IMR-90 (cell line): ENCODE data around the gene FNDC1. TPM values are rescaled to one million over a fixed set of nuclear protein-coding genes. Genes with fewer than 3 reads are reported as not detected.
A peak's percentile ranks its signal among the peaks of the same experiment; 100 is the strongest.

ENCODE experiments used
- ATAC-seq: fragments of 200-7000 bp; cut with Tn5 transposase; 2 replicates; pipeline ENCODE4 v1.9.1; 2020; ENCODE audit warnings: low read depth, mild to moderate bottlenecking, moderate library complexity
- BruUV-seq: library from RNA; stranded (reverse); fragments of 400-500 nt; replicated peaks from 2 replicates; lab custom pipeline; 2021; lab: Mats Ljungman, UMichigan
- CTCF ChIA-PET: fragments of 300-600 bp; formaldehyde crosslinking; extraction: SDS; loops from one replicate; lab custom pipeline; 2021; ENCODE audit warnings: antibody characterized with exemption; lab: Yijun Ruan, JAX
- POLR2A ChIA-PET: fragments of 300-600 bp; sonication (Branson Sonifier 250); formaldehyde crosslinking; loops from one replicate; lab custom pipeline; 2022; ENCODE audit warnings: antibody characterized with exemption; ENCODE audit not compliant: unreplicated experiment; lab: Charles Lee
- DNase-seq: peaks from one replicate; pipeline ENCODE4 v3.0.0; 2013
- H2AFZ ChIP-seq: replicated peaks from 2 replicates; pipeline ENCODE3; 2013; ENCODE audit warnings: low read length, mild to moderate bottlenecking; ENCODE audit not compliant: poor library complexity
- H2AK5ac ChIP-seq: 2 replicates; pipeline ENCODE4 v1.6.1; 2013; ENCODE audit warnings: low read depth, low read length, inconsistent platforms
- H2AK9ac ChIP-seq: replicated peaks from 2 replicates; pipeline ENCODE3; 2013; ENCODE audit warnings: mild to moderate bottlenecking, low read depth, low read length, moderate library complexity; ENCODE audit not compliant: poor library complexity
- H2BK120ac ChIP-seq: 2 replicates; pipeline ENCODE4 v1.6.1; 2013; ENCODE audit warnings: low read depth, low read length, inconsistent platforms
- H2BK15ac ChIP-seq: 3 replicates; pipeline ENCODE4 v1.6.1; 2013; ENCODE audit warnings: low read depth, low read length, inconsistent platforms
- H2BK20ac ChIP-seq: 2 replicates; pipeline ENCODE4 v1.6.1; 2013; ENCODE audit warnings: low read depth, mild to moderate bottlenecking, inconsistent platforms, low read length, moderate library complexity
- H2BK5ac ChIP-seq: 2 replicates; pipeline ENCODE4 v1.6.1; 2013; ENCODE audit warnings: mild to moderate bottlenecking, low read depth, low read length, inconsistent platforms; ENCODE audit not compliant: poor library complexity, severe bottlenecking
- H3K14ac ChIP-seq: replicated peaks from 2 replicates; pipeline ENCODE4 v1.6.1; 2013; ENCODE audit warnings: low read depth, low read length, inconsistent platforms
- H3K18ac ChIP-seq: 2 replicates; pipeline ENCODE4 v1.6.1; 2013; ENCODE audit warnings: low read depth, low read length, control low read depth
- H3K23ac ChIP-seq: 2 replicates; pipeline ENCODE4 v1.6.1; 2013; ENCODE audit warnings: low read depth, low read length, inconsistent platforms
- H3K27ac ChIP-seq: 2 replicates; pipeline ENCODE4 v1.5.1; 2013; ENCODE audit warnings: mild to moderate bottlenecking, control low read depth, low read length; ENCODE audit not compliant: insufficient read depth
- H3K27me3 ChIP-seq: 2 replicates; pipeline ENCODE4 v1.6.1; 2013; ENCODE audit warnings: low read length; ENCODE audit not compliant: control insufficient read depth, insufficient read depth
- H3K36me3 ChIP-seq: 2 replicates; pipeline ENCODE4 v1.6.1; 2013; ENCODE audit warnings: low read length, mixed read lengths; ENCODE audit not compliant: control insufficient read depth, insufficient read depth
- H3K4ac ChIP-seq: 2 replicates; pipeline ENCODE4 v1.6.1; 2013; ENCODE audit warnings: low read depth, low read length, inconsistent platforms
- H3K4me1 ChIP-seq: 2 replicates; pipeline ENCODE4 v1.6.1; 2013; ENCODE audit warnings: low read length, mixed read lengths; ENCODE audit not compliant: control insufficient read depth, insufficient read depth
- H3K4me2 ChIP-seq: 2 replicates; pipeline ENCODE4 v1.6.1; 2013; ENCODE audit warnings: low read depth, mild to moderate bottlenecking, control low read depth, low read length, moderate library complexity
- H3K4me3 ChIP-seq: 2 replicates; pipeline ENCODE4 v1.5.1; 2013; ENCODE audit warnings: low read depth, mild to moderate bottlenecking, control low read depth, low read length, moderate library complexity; ENCODE audit not compliant: insufficient read depth
- H3K56ac ChIP-seq: 2 replicates; pipeline ENCODE4 v1.6.1; 2013; ENCODE audit warnings: low read length, inconsistent platforms; ENCODE audit not compliant: insufficient read depth; ENCODE audit errors: extremely low read depth
- H3K79me1 ChIP-seq, 2 experiments: 2 replicates each; pipeline ENCODE4 v1.6.1; 2013; ENCODE audit warnings: low read length in 2 of 2, inconsistent platforms in 1 of 2, low read depth in 1 of 2
- H3K9ac ChIP-seq: 2 replicates; pipeline ENCODE4 v1.6.1; 2013; ENCODE audit warnings: low read depth, low read length, control low read depth
- H3K9me1 ChIP-seq: 2 replicates; pipeline ENCODE4 v1.6.1; 2013; ENCODE audit warnings: low read length, inconsistent platforms; ENCODE audit not compliant: insufficient read depth
- H3K9me3 ChIP-seq: 2 replicates; pipeline ENCODE4 v1.6.1; 2013; ENCODE audit warnings: low read length; ENCODE audit not compliant: control insufficient read depth, insufficient read depth
- H4K20me1 ChIP-seq: 2 replicates; pipeline ENCODE4 v1.6.1; 2013; ENCODE audit warnings: low read length, inconsistent platforms; ENCODE audit not compliant: insufficient read depth
- H4K5ac ChIP-seq: 2 replicates; pipeline ENCODE4 v1.6.1; 2013; ENCODE audit warnings: mild to moderate bottlenecking, low read depth, low read length, control low read depth
- H4K8ac ChIP-seq, 2 experiments: 2 replicates each; pipeline ENCODE4 v1.6.1; 2013; ENCODE audit warnings: low read depth in 2 of 2, low read length in 2 of 2, control low read depth in 1 of 2, inconsistent platforms in 1 of 2
- H4K91ac ChIP-seq: 2 replicates; pipeline ENCODE4 v1.6.1; 2013; ENCODE audit warnings: low read depth, low read length, inconsistent platforms; ENCODE audit not compliant: insufficient read depth
- BHLHE40 ChIP-seq: fragments of 150-350 bp; IDR thresholded peaks from 2 replicates; pipeline ENCODE4 v1.6.1; 2016; ENCODE audit warnings: mild to moderate bottlenecking, low read depth, low read length
- CEBPB ChIP-seq: IDR thresholded peaks from 2 replicates; pipeline ENCODE4 v1.6.1; 2012; ENCODE audit warnings: low read depth, low read length, improper control_type of control experiment
- CHD1 ChIP-seq: IDR thresholded peaks from 2 replicates; pipeline ENCODE4 v1.6.1; 2012; ENCODE audit warnings: low read depth, low read length, improper control_type of control experiment
- FOS ChIP-seq: fragments of 150-350 bp; IDR thresholded peaks from 2 replicates; pipeline ENCODE4 v1.6.1; 2016; ENCODE audit warnings: low read depth, low read length
- MAFK ChIP-seq: IDR thresholded peaks from 2 replicates; pipeline ENCODE4 v1.6.1; 2012; ENCODE audit warnings: low read depth, low read length, improper control_type of control experiment
- MXI1 ChIP-seq: IDR thresholded peaks from 2 replicates; pipeline ENCODE4 v1.6.1; 2012; ENCODE audit warnings: low read depth, mild to moderate bottlenecking, low read length, moderate library complexity, borderline replicate concordance
- POLR2A ChIP-seq: IDR thresholded peaks from 2 replicates; pipeline ENCODE4 v1.6.1; 2012; ENCODE audit warnings: mild to moderate bottlenecking, low read depth, low read length
- RAD21 ChIP-seq: IDR thresholded peaks from 2 replicates; pipeline ENCODE4 v1.6.1; 2012; ENCODE audit warnings: low read length, improper control_type of control experiment
- RCOR1 ChIP-seq: IDR thresholded peaks from 2 replicates; pipeline ENCODE4 v1.6.1; 2012; ENCODE audit warnings: mild to moderate bottlenecking, low read length, improper control_type of control experiment; ENCODE audit not compliant: insufficient replicate concordance
- RFX5 ChIP-seq: IDR thresholded peaks from 2 replicates; pipeline ENCODE4 v1.8.0; 2012; ENCODE audit warnings: low read depth, mild to moderate bottlenecking, low read length, moderate library complexity
- SMC3 ChIP-seq: fragments of 150-350 bp; IDR thresholded peaks from 2 replicates; pipeline ENCODE4 v1.6.1; 2016; ENCODE audit warnings: low read depth, mild to moderate bottlenecking, antibody characterized with exemption, low read length, moderate library complexity
- WGBS, 2 experiments: methylation state at CpG; one replicate each; pipeline versions ENCODE4 v1.1.5 to v1.1.7; 2013; ENCODE audit warnings: missing lambda C conversion rate in 2 of 2; ENCODE audit not compliant: insufficient read length in 1 of 2; ENCODE audit errors: extremely low coverage in 2 of 2; 5-methylcytosine and 5-hydroxymethylcytosine counted together
- dilution Hi-C: fragments of 300-500 bp; cut with HindIII; formaldehyde crosslinking; loops from one replicate; pipeline ENCODE4 v1.14.3; 2018; ENCODE audit warnings: low sequenced_read_pairs; ENCODE audit not compliant: unreplicated experiment
- in situ Hi-C: fragments of 300-500 bp; cut with MboI; formaldehyde crosslinking; loops from 3 replicates; pipeline ENCODE4 v1.14.3; 2019; ENCODE audit warnings: low sequenced_read_pairs, inconsistent platforms, mixed read lengths
- intact Hi-C: fragments of 100-400 bp; cut with micrococcal nuclease; formaldehyde crosslinking; loops from 2 replicates; pipeline ENCODE4 v1.10.0; 2022
- polyA plus RNA-seq, 3 experiments: library from polyadenylated mRNA; depleted of rRNA; stranded (reverse); fragments of >200 nt; gene quantifications; 2 replicates each; pipeline ENCODE4 v1.2.3, GENCODE V29; 2012; ENCODE audit warnings: low replicate concordance in 1 of 3
- total RNA-seq: library from RNA; depleted of rRNA; stranded (reverse); fragments of >200 nt; gene quantifications from 2 replicates; pipeline ENCODE4 v1.2.3, GENCODE V29; 2012
- TF ChIP-seq, protein P1 (sequence below): fragments of 150-350 bp; IDR thresholded peaks from 2 replicates; pipeline ENCODE4 v1.6.1; 2017; ENCODE audit warnings: mild to moderate bottlenecking, antibody characterized with exemption, low read length, low read depth
- TF ChIP-seq, protein P2 (sequence below): fragments of 150-350 bp; IDR thresholded peaks from 2 replicates; pipeline ENCODE4 v1.6.1; 2016; ENCODE audit warnings: low read depth, mild to moderate bottlenecking, low read length, moderate library complexity, borderline replicate concordance

The FNDC1 gene
- total and polyA plus RNA-seq, 2 of the 4 experiments (the other 2 are of a cell fraction), result 0.03 TPM; not detected in 1

DNA sequence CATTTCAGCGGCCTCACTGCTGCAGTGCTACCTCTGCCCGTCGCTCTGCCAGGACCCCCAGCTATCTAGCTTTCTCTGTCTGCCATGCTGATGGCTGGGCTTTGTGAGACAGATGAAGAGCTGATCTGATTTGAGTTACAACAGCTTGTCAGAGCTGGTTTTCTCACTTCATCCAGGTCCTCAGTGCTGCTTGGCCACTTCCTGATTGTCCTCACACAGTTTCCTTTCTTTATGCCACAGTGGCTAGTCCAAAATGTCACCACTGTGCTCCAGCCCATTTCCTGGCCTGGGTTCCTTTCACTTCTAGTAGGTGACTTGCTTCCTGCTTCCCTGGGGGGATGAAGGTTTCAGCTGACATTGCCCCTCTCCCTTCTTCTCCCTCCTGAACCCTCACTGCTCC lies 35.4 kb downstream of the FNDC1 start:
- Histone ChIP-seq H3K4me2 (no peak overlapping the region), H3K14ac (no peak overlapping the region), H4K20me1 (no peaks in the 10 kb centered on the region), H3K4me3 (no peak overlapping the region), H3K4ac (no peak overlapping the region), H2AFZ (peak overlapping the region; percentile 47), H2BK5ac (no peak overlapping the region), H4K5ac (no peak overlapping the region), H3K9me3 (no peaks in the 10 kb centered on the region), H3K18ac (no peak overlapping the region), H3K36me3 (no peaks in the 10 kb centered on the region), H2AK5ac (no peak overlapping the region), H2BK15ac (no peak overlapping the region), H2AK9ac (no peak overlapping the region), H4K91ac (no peak overlapping the region; the same call in 1 of the 2 replicates), H3K9ac (no peak overlapping the region), H3K4me1 (peaks cover 2% of the 10 kb centered on the region; the same call in 1 of the 2 replicates), H3K27ac (no peak overlapping the region), H3K23ac (no peak overlapping the region), H3K27me3 (no peaks in the 10 kb centered on the region), H2BK120ac (no peak overlapping the region), H3K56ac (no peak overlapping the region), H3K9me1 (no peaks in the 10 kb centered on the region), H3K79me1 (no peaks in the 10 kb centered on the region), H2BK20ac (no peak overlapping the region), H4K8ac (no peak overlapping the region)
- CTCF ChIA-PET, result no interaction called here
- no CpG with 5 or more reads among the region's 3 CpGs for WGBS, 2 experiments
- no TSS peak for BruUV-seq
- TF ChIP-seq RFX5 (no peak), RCOR1 (no peak), RAD21 (no peak), SMC3 (no peak), FOS (no peak), MAFK (no peak), POLR2A (no peak), CHD1 (no peak), CEBPB (no peak), MXI1 (no peak), BHLHE40 (no peak)
- TF ChIP-seq, protein P1, sequence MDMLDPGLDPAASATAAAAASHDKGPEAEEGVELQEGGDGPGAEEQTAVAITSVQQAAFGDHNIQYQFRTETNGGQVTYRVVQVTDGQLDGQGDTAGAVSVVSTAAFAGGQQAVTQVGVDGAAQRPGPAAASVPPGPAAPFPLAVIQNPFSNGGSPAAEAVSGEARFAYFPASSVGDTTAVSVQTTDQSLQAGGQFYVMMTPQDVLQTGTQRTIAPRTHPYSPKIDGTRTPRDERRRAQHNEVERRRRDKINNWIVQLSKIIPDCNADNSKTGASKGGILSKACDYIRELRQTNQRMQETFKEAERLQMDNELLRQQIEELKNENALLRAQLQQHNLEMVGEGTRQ, result no peak
- TF ChIP-seq, protein P2, sequence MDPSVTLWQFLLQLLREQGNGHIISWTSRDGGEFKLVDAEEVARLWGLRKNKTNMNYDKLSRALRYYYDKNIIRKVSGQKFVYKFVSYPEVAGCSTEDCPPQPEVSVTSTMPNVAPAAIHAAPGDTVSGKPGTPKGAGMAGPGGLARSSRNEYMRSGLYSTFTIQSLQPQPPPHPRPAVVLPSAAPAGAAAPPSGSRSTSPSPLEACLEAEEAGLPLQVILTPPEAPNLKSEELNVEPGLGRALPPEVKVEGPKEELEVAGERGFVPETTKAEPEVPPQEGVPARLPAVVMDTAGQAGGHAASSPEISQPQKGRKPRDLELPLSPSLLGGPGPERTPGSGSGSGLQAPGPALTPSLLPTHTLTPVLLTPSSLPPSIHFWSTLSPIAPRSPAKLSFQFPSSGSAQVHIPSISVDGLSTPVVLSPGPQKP, result no peak
- no peak for DNase-seq
- ATAC-seq, result no peak
- POLR2A ChIA-PET, result no interaction called here
- intact Hi-C loops (no loop called here), dilution Hi-C loops (no loop called here), in situ Hi-C loops (no loop called here)
